Measurements from ENCODE around the gene ADAMTS13.

- TF ChIP-seq SMC3 (conservative IDR thresholded peaks at IDR 0.05; ENCODE audit: poor library complexity) = no peak
- TF ChIP-seq EZH2 (IDR thresholded peaks at IDR 0.05; ENCODE audit: borderline replicate concordance, insufficient read depth, low read length, poor library complexity, severe bottlenecking) = no peak
- TF ChIP-seq REST (IDR thresholded peaks at IDR 0.05; ENCODE audit: borderline replicate concordance) = no peak
- TF ChIP-seq, protein P1, sequence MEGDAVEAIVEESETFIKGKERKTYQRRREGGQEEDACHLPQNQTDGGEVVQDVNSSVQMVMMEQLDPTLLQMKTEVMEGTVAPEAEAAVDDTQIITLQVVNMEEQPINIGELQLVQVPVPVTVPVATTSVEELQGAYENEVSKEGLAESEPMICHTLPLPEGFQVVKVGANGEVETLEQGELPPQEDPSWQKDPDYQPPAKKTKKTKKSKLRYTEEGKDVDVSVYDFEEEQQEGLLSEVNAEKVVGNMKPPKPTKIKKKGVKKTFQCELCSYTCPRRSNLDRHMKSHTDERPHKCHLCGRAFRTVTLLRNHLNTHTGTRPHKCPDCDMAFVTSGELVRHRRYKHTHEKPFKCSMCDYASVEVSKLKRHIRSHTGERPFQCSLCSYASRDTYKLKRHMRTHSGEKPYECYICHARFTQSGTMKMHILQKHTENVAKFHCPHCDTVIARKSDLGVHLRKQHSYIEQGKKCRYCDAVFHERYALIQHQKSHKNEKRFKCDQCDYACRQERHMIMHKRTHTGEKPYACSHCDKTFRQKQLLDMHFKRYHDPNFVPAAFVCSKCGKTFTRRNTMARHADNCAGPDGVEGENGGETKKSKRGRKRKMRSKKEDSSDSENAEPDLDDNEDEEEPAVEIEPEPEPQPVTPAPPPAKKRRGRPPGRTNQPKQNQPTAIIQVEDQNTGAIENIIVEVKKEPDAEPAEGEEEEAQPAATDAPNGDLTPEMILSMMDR (IDR thresholded peaks at IDR 0.05; ENCODE audit: poor library complexity, severe bottlenecking) = no peak
- TF ChIP-seq POLR2AphosphoS5 (IDR thresholded peaks at IDR 0.05) = no peak
- TF ChIP-seq EP300 (conservative IDR thresholded peaks at IDR 0.05; ENCODE audit: poor library complexity, severe bottlenecking) = no peak
- no peak for TF ChIP-seq TAF1 (IDR thresholded peaks at IDR 0.05; ENCODE audit: low read depth)
Observed at GRCh38 chr9:133453651-133454050, 31.5 kb downstream of the ADAMTS13 start.
